ENCODE measurements around the gene SPEG.

Gene SPEG

DNA sequence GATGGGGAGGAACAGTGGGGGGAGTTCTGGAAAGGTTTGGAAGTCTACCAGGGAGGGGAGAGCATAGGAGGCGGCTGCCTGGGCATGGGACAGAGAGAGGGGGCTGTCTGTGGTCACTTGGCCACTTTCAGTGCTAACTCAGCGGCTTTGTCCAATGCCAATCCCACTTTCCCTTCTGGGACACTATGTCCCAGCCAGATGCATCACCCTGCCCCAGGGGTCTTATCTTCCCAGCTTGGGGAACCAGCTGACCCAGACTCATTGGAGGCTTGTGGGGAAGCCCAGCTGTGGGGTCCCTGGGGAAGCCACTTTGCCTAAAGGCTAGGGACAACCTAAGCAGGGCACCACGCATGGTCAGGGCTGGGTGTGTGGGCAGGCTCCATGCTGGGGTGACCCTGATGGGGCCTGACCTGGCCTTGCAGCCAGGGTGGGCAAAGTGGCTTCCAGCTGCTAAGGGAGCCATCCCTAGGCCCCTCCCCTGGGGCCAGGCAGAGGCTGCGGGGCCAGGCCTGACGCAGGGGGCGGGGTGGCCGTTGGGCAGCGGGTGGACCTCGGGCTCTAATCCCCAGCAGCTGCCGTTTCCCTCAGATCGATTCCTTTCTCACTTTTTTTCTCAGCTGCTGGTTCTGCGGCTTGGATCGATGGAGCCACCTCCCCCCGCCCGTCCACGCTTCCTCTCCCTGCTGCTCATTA, 78.0 kb downstream of the SPEG start:
- H3K27ac ChIP-seq = no peak overlapping the region
- TF ChIP-seq, protein P1, sequence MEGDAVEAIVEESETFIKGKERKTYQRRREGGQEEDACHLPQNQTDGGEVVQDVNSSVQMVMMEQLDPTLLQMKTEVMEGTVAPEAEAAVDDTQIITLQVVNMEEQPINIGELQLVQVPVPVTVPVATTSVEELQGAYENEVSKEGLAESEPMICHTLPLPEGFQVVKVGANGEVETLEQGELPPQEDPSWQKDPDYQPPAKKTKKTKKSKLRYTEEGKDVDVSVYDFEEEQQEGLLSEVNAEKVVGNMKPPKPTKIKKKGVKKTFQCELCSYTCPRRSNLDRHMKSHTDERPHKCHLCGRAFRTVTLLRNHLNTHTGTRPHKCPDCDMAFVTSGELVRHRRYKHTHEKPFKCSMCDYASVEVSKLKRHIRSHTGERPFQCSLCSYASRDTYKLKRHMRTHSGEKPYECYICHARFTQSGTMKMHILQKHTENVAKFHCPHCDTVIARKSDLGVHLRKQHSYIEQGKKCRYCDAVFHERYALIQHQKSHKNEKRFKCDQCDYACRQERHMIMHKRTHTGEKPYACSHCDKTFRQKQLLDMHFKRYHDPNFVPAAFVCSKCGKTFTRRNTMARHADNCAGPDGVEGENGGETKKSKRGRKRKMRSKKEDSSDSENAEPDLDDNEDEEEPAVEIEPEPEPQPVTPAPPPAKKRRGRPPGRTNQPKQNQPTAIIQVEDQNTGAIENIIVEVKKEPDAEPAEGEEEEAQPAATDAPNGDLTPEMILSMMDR (conservative IDR thresholded peaks at IDR 0.05) = no peak

DNA sequence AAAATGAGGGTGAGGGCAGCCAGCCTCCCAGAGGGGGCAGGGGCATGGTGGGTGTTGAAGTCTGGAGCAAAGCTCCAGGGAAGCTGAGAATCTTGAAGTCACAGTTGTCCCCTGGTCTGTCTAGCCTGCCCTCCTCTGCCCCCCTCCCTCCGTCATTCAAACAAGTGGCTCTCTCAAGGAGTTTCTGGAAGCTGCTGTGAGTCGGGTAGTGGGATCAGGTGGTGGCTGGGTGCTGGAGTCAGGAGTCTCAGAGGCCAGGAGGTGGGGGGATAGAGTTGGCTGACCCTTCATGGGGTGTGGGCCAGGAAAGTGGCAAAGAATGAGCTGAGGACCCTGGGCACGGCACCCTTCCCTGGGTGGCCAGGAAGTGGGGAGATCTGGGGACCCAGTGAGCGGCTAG, 79.1 kb downstream of the SPEG start:
- no peak overlapping the region for H3K27ac ChIP-seq
- TF ChIP-seq, protein P1 (conservative IDR thresholded peaks at IDR 0.05) = no peak

DNA sequence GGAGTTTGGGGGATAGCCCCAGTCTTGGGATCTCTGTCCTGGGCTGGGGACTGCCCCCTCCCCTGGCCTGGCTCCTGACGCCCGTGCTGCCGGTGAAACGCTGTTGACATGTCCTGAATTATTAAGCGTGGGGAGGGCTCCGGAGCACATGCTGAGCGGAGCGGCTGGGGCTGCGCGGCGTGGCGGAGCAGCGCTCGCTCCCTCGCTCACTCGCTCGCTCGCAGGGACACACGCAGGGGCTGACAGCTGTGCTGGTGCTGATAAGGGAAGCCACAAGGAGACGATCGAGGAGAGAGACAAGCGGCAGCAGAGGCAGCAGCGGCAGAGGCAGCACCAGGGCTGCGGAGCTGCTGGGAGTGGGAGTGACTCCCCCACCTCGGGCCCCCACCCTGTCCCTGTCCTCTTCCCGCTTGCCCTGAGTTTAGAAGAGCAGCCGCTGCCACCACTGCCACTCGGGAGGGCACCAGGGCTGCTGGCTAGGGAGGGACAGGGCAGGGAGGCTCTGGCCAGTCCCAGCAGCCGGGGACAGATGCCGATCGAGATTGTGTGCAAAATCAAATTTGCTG, 79.6 kb downstream of the SPEG start, which contains the start of gene ASIC4:
TSS of gene ASIC4 (plus strand) at position 287 of the 566 bp plus-strand sequence. CDS start at position 530, 243 bp downstream.
- no peak within 1 kb of the TSS for H3K27ac ChIP-seq
- TF ChIP-seq, protein P1 (conservative IDR thresholded peaks at IDR 0.05) = no peak

DNA sequence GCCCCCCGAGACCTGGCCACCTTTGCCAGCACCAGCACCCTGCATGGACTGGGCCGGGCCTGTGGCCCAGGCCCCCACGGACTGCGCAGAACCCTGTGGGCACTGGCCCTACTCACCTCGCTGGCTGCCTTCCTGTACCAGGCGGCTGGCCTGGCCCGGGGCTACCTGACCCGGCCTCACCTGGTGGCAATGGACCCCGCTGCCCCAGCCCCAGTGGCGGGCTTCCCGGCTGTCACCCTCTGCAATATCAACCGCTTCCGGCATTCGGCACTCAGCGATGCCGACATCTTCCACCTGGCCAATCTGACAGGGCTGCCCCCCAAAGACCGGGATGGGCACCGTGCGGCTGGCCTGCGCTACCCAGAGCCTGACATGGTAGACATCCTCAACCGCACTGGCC, 80.2 kb downstream of the SPEG start:
- TF ChIP-seq, protein P1 (conservative IDR thresholded peaks at IDR 0.05) = no peak
- H3K27ac ChIP-seq = no peak overlapping the region

DNA sequence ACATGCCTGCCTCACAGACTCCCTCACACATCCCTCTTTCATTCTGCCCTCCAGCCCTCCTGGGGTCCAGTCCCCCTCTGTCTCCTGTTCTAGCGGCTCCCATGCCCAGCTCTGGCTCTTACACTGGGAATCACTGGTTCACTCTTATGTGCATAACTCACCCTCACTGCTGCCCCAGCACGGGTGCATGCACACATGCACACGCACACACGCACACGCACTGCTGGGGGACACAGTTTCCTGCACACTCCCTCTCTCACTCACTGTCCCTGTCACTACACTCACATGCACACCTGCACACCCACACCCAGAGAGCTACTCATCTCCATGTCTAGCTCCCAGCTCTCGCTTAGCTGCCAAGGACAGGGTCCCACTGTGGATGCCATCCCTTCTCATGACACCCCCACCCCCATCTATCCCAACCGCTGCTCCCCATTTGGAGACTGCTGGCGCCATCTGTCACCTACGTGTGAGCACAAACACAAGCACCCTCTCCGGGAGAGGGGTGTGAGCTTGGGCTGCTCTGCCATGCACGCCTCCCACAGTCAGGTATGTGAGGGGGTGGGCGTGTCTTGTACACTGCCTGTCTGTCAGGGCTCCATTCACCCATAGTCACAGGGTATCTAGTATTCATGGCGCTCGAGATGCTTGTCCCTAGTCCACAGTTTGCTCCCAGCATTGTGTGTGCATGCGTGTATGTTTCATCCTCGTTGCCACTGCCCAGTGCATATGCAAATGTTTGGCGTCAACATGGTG, 81.4 kb downstream of the SPEG start:
- no peak overlapping the region for H3K27ac ChIP-seq
- TF ChIP-seq, protein P1 (conservative IDR thresholded peaks at IDR 0.05) = no peak

DNA sequence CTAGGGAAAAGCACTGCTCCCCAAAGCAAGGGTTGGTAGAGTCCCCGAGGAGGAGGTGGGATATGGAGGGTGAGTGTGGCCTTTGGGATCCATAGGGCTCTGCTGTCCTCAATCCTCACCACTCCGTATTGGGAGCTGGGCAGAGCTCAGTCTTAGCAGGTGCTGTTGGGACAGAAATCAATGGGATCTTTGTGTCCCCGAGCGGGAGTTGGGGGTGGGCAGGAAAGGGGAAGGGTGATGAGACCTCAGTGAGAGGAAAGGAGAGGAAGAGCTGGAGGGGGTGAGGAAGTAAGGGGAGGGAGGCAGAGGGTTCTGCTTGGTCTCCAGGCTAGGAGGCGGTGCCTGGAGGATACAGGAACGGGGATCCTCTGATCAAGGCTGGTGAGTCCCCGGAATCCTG, 82.2 kb downstream of the SPEG start:
- H3K27ac ChIP-seq = no peak overlapping the region
- TF ChIP-seq, protein P1 (conservative IDR thresholded peaks at IDR 0.05) = no peak

Data from VCaP (cell line).